GOT3 (cell line): Measurements from ENCODE around the gene PRKCA.
"Not testable (repeated sequence)": the region's sequence is repeated elsewhere in the genome, so short reads cannot be mapped to it uniquely, and the experiment has no call there.

Experiments used
- DNase-seq: peaks from one replicate; lab custom pipeline; 2025; ENCODE audit warnings: mixed read lengths; lab: John Stamatoyannopoulos, UW

PRKCA gene

DNA sequence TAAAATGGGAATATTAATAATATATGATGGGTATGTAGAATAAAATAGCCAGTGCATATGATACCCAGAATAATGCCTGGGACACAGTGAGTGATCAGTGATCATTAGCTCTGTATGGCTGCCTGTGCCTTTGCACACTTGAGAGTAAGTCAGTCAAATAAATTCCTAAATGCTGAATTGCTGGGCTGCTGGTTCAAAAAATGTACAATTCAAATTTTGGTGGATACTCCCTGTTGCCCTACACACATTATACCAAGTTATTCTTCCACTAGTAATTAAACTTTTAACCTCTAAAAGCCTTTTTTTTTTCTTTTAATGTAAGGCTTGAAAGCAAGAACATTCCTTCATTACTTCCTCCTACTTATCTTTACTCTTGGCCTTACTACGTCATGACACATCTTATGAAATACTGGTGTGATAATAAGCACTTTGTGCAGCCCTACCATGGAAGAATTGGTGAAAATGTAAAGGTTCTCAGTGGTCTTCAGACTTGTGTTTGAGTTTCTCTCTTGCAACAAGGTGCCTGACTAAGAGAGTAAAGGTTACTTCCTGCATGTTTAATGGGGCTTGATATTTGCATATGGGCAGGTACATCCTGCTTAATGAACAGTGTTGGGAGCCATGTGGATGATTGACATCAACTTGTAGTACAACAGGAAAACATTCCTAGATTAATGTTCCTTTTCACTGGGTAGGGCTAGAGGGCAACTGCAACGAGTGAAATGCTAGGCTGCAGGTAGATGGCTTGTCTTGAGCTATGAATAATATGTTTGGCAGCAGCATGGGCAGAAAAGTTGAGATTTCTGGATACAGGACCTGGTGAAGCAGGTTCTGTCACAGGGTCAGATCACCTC lies 84.3 kb downstream of the PRKCA start:
- no peak for DNase-seq

DNA sequence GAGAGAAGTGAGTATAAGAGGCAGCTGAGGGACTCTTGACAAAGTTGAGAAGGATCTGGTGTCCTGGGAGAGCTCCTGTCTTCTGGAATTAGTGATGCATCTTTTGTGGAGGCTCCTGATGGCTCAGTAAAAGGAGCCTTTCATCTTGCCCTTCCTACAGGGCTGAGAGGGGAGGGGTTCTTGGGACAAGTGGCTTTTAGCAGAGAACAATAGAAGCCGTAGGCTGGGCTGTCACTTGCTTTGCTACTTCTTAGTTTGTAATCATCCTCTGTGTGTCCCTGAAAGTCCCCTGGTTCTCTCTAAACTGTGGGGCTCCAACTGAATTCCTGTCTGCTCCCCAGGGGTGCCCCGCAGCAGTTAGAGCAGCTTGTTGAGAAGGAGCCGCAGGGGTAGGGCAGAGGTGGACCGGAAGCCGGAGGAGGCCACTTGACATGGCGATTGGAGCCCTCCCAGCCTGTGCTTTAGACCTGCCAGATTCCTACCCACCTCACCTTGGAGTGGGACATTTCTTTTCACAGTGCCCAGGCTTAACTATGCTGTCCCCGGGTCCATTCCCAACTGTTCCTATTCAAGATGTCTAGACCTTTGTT lies 85.1 kb downstream of the PRKCA start:
- DNase-seq = no peak

DNA sequence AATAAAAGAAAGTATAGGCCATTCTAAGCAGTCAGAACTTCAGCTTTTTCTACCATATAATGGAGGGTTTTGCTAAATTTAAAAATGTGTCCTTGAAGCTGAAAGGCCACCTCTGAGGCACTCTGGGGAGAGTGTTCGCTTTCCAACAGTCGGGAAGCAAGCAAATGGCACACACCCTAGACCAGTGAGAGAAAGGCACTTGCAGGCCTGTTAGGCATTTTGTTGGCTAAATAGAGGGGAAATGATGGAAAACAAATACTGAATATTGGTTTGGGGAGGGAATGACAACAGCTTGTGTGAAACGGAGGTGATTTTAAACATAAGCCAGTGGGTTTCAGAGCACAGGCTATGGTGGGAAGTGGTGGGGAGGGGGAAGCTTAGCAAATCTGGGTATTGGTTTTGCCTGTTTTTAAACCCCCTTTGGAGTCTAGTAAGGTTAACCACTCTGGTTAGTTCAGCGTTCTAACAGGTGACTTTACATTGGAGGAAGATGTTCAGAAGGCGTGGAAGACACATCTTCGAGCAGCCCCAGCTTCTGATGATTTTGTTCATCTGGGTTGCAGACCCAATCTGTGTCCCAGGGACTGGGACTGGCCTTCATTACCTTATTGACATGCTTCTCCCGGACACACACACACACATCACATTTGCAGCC lies 90.5 kb downstream of the PRKCA start:
- no peak for DNase-seq

DNA sequence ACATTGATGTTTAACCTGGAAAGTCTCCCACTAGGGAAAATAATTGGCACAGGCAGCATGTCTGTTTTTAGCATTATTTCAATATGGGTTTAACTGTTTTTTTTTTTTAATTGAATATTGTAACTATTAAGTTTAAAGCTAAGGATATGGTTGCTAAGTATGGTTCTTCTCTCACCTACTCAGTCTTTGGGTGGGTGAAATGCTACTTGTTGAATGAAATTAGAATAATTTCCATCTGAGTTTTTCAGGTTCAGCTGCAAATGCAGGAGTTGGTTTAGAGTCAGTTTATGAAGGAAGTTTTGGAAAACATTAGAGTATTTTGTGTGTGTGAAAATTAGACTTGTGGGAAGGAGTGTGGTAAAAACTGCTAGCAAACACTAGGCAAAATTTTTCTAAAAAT lies 93.5 kb downstream of the PRKCA start:
- no peak for DNase-seq

DNA sequence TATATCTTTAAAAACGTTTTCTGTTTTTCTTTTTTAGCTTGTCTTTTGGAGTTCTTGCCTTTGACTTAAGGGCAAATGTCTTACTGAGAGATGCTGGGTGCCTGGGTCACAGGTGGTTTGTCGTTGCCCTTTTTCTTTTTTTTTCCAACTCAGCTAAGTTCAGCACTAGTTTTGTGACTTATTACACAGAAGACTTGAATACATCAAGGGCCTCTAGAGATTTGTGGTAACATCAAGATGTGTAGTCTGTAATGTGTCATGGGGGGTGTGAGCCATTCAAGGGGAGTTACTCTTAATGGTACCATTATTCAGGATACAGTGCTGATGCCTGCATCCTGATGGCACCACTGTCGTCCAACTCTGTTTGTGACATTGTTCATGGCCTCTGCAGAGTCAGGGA lies 95.1 kb downstream of the PRKCA start:
- no peak for DNase-seq

DNA sequence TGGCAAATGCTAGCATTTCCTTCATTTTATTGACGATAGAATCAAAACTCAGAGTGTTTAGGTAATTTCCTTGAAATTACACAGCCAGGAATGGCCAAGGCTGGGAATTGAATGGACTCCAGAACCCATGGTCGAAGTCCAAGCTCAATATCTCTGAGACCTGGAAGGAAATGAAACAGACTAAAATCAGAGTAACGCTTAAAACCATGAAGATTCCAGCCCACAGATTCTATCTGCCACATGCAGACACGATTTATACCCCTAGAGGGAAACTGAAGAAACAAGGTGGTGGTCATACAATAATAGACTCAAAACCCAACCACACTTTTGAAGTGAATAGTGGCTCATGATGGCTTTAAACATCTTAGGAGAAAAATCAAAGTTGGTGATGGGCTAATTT lies 95.6 kb downstream of the PRKCA start:
- DNase-seq = no peak

DNA sequence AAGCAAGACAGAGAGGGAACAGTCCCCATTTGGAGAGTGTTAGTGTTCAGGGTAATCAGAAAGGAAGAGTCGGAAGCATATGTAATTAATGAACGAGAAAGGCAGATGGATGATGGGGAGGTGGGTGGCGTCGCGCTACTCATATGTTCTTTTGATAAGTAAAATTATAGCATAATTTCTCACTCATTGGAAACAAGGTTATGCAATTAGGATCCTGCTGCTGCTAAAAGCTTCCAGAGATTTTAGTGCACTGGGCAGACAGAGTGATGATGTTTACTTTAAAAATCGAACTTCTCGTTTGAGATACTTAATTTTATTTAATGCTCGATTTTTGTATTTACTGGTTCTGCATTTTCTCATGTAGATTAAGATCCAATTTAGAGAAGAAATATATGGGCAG lies 96.2 kb downstream of the PRKCA start:
- no peak for DNase-seq

DNA sequence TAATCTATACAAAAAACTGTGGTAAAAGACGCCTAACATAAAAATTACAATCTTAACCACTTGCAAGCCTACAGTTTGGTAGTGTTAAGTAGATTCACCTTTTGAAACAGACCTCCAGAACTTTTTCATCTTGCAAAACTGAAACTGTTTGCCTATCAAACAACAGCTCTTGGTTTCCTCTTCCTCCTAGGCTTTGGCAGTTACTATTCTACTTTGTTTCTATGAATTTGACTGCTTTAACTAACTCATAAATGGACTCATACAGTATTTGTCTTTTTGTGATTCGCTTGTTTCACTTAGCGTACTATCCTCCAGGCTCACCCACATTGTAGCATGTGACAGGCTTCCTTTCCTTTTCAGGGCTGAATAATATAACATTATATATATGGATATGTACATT lies 97.0 kb downstream of the PRKCA start:
- DNase-seq = no peak

DNA sequence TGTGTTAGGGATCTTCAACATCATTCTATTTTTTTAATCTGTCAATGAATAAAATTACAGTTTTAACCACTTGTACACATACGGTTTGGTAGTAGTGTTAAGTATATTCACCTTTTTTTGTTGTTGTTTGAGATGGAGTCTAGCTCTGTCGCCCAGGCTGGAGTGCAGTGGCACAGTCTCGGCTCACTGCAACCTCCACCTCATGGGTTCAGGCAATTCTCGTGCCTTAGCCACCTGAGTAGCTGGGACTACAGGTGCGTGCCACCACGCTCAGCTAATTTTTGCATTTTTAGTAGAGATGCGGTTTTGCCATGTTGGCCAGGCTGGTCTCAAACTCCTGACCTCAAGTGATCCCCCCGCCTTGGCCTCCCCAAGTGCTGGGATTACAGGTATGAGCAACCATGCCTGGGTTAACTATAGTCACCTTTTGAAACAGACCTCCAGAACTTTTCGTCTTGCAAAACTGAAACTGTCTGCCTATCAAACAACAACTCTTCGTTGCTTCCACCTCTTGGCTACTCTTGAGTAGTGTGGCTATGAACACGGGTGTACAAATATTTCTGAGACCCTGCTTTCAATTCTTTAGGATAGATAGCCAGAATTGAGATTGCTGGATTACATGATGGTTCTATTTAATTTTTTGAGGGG lies 97.8 kb downstream of the PRKCA start:
- not testable (repeated sequence) for DNase-seq

DNA sequence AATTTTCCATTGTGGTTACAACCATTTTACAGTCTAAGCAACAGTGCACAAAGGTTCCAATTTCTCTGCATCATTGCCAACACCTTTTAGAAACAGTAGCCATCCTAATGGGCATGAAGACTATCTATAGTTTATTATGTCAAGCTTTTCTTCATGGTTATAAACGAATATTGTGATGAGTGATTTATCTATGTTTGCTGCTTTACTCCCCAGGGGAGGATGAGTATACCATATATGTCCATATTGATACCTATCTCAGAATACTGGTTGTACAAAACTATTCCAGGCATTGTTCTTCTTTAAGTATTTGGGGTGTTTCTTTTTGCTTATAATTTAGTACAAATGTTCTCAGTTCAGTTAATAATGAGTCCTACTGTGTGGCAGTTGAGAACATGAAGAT lies 98.3 kb downstream of the PRKCA start:
- no peak for DNase-seq

DNA sequence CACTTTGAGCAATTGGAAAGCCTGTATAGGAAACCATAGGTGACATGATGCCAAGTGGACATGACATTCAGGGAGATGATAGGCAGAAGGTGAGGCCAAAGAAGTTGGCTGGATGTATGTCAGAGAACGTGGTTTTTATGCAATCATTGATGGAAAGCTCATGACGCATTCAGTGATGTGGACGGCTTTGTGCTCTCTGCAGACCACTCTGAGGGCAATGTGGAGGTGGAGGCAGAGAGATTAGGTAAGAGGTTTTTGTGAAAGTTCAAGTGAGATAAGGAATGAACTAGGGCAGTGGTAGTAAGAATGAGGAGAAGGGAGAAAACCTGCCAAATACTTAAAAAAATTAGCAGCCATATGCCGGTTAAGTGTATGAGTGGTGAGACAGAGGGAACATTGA lies 99.0 kb downstream of the PRKCA start:
- DNase-seq = no peak

DNA sequence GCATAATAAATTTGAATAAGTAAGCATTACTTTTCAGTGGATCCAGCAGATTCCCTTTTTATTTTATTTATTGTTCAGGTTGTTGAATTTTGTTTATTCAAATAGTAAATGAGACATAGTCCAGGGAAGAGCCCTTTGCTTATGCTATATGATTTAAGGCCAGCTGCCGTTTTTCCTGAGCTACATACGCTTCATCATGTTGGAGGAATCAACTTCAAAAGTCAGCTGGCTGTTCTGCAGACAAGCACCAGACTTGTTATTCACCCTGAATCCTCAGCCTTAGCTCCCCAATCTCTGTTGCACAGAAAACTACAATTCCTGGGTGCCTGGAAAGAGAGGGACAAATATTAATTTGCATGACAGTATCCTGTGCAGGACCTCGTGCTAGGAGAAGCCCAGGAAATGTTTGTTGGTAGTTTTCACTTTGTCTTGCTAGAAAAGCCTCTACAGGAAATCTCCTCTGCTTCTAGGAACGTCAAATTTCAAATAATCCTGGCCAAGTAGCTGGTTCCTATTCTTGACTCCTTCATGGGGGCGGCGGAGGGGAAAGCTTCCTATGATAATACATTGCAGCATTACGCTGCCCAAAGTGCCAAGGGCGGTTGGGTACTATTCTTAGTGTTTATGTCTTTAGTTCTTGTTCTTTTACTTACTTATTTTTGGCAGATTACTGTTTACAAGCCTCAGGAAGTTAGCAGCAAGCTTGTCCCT lies 101.6 kb downstream of the PRKCA start:
- DNase-seq = no peak

DNA sequence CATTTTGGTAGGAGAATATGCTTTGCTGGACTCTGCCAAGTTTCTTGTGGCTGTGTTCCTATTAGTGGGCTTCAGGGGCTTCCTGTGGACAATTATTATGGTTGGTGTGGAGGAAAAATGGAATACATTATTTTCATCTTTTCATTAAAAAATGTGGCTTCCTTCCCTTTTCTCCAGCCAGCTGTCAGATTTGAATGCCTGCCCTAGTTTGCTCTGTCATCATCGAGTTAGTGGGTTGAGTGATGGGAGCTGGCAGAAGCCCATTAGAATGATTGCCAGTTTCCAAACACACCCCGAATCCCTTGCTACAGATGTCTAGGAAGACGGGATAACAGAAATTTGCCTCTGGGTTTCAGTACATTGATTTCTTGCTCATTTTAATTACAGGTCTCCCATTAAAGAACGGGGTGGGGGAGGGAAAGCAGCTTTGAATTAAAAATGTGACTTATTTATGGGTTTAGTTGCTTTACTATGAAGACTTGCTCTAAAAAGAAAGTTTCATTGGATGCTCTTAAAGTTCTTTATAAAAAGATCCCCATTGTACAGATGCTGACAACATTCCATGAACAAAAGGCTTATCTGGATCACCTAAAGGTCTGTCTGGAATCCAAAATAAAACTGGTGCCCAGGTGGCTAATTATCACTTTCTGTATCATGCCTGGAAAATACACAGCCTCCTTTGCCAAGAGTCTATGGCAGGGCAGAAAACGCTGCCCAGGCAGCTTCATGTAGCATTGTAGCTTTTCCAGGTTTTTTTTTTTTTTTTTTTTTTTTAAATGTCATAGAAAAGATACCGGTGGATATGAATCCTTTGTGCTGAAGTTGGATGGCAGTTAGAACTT lies 103.6 kb downstream of the PRKCA start:
- no peak for DNase-seq

DNA sequence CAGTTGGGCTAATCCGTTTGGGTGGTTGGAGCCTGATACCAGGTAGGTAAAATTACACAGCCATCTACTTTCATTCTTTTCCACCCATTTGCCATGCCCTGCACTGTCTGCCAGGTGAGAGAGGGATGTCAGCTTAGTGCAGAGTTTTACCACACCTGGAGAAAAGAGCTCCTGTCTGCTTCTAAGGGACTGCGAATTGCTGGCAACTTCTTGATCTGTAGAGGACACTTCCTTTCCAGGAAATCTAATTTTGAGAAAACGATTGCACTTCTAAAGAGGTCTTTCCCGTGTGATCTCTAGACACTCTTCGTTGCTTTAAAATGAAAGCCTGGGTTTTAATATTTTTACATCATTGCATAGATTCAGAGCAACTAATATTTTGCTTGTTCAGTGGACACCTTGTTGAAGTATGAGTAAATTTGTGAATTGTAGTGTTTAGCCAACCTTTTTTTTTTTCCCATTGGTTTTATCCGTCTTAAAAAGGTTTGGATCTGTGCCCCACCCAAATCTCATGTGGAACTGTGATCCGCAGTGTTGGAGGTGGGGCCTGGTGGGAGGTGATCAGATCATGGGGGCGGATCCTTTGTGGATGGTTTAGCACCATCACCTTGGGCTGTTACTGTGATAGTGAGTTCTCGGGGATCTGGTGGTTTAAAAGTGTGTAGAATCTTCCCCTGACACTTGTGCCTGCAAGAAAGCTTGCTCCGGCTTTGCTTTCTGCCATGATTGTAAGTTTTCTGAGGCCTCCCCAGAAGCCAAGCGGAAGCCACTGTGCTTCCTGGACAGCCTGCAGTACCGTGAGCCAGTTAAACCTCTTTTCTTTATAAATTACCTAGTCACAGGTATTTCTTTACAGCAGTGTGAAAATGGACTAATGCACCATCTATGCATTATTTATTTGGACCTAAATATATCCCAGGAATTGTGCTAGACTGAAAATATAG lies 104.6 kb downstream of the PRKCA start:
- DNase-seq = no peak

DNA sequence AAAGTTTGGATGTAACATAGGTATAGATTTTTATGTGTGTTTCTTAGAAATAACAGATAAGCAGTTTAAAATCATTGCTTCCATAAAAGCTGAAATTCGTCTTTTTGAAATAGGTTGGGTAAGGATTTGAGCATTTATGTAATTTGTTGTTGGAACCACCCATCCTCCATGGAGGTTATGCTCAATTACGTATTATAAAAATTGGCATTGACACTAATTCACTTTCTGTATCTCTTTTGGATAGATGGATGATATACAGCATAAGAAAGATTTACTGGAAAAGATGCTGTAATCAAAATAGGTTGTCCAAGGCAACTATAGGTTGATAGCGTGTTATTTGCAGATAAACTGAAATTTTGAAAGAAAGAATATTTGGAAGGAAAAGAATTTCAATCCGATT lies 105.5 kb downstream of the PRKCA start:
- DNase-seq = no peak

DNA sequence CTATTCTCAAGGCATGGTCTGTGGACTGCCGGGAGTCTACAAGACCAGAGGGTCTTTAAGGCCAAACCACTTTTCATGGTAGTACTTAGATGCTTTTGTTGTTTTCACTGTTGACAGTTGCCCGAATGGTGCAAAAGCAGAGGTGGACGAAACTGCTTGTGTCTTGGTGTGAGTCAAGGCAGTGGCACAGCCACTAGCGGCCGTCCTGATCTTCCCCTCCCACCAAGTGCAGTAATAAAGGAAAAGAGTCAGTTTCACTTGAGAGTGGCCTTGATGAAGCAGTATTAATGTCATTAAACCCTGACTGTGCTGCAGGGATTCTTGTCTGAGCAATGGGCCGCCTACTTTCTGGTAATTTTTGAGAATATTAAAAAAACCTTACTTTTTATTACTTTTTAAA lies 109.1 kb downstream of the PRKCA start:
- DNase-seq = no peak

DNA sequence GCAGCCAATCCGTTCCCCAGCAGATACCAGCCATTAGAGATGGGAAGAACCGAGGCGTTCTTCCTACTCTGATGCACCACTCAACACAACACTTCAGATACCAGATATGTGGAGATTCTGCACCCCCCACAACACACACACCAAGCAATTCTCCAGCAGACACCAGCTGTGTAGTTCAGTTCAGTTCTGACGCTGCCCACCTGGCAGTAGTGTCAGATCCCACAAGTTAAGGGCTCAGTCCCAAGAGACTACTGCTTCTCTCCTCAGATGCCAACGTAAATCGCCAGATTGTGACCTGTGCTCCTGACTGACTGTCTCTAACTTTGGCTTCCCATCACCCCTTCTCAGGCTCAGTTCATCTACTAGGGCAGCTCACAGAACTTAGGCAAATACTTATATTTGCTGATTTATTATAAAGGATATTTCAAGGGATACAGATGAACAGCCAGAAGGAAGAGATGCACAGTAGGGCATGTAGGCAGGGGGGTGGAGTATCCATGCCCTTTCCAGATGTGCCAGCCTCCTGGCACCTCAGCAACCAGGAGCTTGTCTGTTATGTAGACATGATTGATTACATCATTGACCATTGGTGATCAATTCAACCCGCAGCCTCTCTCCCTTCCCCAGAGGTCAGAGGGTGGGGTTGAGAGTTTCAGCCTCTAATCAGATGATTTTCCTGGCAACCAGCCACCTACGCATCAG lies 110.6 kb downstream of the PRKCA start:
- DNase-seq = no peak

DNA sequence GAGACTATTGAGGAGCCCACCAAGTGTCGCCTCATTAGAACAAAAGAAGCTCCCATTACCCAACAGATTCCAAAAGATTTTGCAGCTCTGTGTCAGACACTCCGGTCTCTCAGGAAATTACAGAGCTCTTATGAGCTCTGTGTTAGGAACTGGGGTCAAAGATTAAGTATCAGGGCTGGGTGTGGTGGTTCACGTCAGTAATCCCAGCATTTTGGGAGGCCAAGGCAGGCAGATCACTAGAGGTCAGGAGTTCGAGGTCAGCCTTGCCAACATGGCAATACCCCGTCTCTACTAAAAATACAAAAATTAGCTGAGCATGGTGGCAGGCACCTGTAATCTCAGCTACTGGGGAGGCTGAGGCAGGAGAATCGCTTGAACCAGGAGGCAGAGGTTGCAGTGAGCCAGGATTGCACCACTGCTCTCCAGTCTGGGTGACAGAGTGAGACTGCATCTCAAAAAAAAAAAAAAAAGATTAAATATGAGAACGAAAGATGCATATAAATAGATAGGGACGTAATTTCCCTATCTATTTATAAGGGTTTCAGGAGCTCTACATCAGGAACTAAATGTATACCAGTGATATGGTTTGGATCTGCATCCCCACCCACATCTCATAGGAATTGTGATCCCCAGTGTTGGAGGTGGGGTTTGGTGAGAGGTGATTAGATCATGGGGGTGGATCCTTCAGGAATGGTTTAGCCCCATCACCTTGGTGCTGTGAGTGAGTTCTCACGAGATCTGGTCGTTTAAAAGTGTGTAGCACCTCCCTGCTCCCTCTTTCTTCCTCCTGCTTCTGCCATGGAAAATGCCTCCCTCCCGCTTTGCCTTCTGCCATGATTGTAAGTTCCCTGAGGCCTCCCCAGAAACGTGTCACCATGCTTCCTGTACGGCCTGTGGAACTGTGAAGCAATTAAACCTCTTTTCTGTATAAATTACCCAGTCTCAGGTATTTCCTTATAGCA lies 111.4 kb downstream of the PRKCA start:
- no peak for DNase-seq
